Right lobe of liver (tissue), 6 donors: ENCODE data around the gene VEGFA. TPM values are rescaled to one million over a fixed set of nuclear protein-coding genes. Genes with fewer than 3 reads are reported as not detected.

Experiments
- ATAC-seq, 4 donors: fragments of 200-7000 bp; cut with Tn5 transposase; one replicate each; pipeline ENCODE4 v1.9.1; 2020; ENCODE audit warnings: mild to moderate bottlenecking in 4 of 4, moderate library complexity in 4 of 4
- DNase-seq, 3 donors: peaks; one replicate each; pipeline ENCODE4 v3.0.0-alpha.2; 2020
- H3K27ac ChIP-seq, 3 donors: fragments of 200-600 bp; one replicate each; pipeline ENCODE4 v1.8.0; 2022
- H3K27me3 ChIP-seq, 2 donors: fragments of 200-600 bp; one replicate each; pipeline ENCODE4 v1.8.0; 2022
- H3K36me3 ChIP-seq, 4 donors: fragments of 200-600 bp; sonication (generic) in 1 of 4; one replicate each; pipeline versions ENCODE4 v1.5.1 to v1.8.0; 2017 to 2022; ENCODE audit warnings: control low read depth in 1 of 4
- H3K4me1 ChIP-seq, 4 donors: fragments of 200-600 bp; sonication (generic) in 1 of 4; one replicate each; pipeline versions ENCODE4 v1.5.1 to v1.8.0; 2017 to 2022; ENCODE audit warnings: control low read depth in 1 of 4
- H3K4me3 ChIP-seq, 3 donors: fragments of 200-600 bp; one replicate each; pipeline ENCODE4 v1.8.0; 2022
- H3K9me3 ChIP-seq, 4 donors: fragments of 200-600 bp; sonication (generic) in 1 of 4; one replicate each; pipeline versions ENCODE4 v1.5.1 to v1.8.0; 2017 to 2022; ENCODE audit warnings: control low read depth in 1 of 4
- CTCF ChIP-seq, 4 donors: fragments of 200-600 bp in 3 of 4; fragments of 450-650 bp in 1 of 4; IDR thresholded peaks; one replicate each; pipeline versions ENCODE4 v1.5.1 to v1.8.0; 2016 to 2022; ENCODE audit warnings: antibody characterized with exemption in 4 of 4, mild to moderate bottlenecking in 2 of 4
- POLR2A ChIP-seq: fragments of 450-650 bp; IDR thresholded peaks from one replicate; pipeline ENCODE4 v1.6.1; 2017; ENCODE audit warnings: antibody characterized with exemption, mild to moderate bottlenecking
- WGBS: methylation state at CpG from one replicate; pipeline ENCODE4 v1.1.6; 2018; ENCODE audit warnings: low coverage, low lambda C conversion rate; ENCODE audit not compliant: insufficient coverage; ENCODE audit errors: missing lambda C conversion rate; 5-methylcytosine and 5-hydroxymethylcytosine counted together
- intact Hi-C, 2 donors: fragments of 100-400 bp; cut with DNase I; formaldehyde crosslinking; loops; one replicate each; pipeline versions ENCODE4 v1.11.2 to v1.14.1; 2022
- total RNA-seq, 6 experiments: library from RNA; depleted of rRNA in 2 of 6; stranded (reverse); fragments of >200 nt in 2 of 6; fragmentation: NEBNext Ultra II Directional in 3 of 6; extraction: Animal tissue kit (Norgen Biotek cat#: 25700) in 3 of 6; gene quantifications; one replicate each; pipeline versions ENCODE4 v1.1.0 to v1.2.4, GENCODE V29; 2016 to 2023
- donor health status: DM: no; HTN: yes; CAD: no.
- donor health status: DM: no; HTN: no; CAD: no.
- donor health status: DM: no; HTN: no; CAD: no.
- donor health status: DM: no; HTN: yes; CAD: no.
- donor health status: DM: no; HTN: yes; CAD: no.

Gene VEGFA
- total RNA-seq, 6 experiments from 2014 or later = 91.3 to 571 (median 132) TPM

DNA sequence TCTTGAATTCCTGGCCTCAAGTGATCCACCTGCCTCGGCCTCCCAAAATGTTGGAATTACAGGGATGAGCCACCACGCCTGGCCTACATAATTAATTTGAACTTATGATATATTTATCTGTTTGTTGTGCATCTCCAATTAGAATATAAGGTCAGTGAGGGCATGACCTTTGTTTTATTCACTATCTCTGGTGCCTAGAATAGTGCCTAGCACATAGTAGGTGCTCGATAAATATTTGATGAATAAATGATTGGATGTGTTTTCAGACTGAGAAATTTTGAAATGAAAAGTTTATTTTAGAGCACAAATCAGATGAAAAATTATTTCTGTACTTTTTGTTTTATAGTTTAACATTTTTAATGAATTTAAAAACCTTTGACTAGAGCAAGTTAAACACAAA lies 19.4 kb upstream of the VEGFA start:
- TF ChIP-seq CTCF (IDR thresholded peaks at IDR 0.05) = no peak
- no peak for TF ChIP-seq POLR2A
- Histone ChIP-seq H3K9me3 (no peaks in the 10 kb centered on the region), H3K4me1 (no peaks in the 10 kb centered on the region), H3K4me3 (no peak overlapping the region), H3K36me3 (no peaks in the 10 kb centered on the region), H3K27me3 (no peaks in the 10 kb centered on the region), H3K27ac (no peak overlapping the region)
- DNase-seq (no peak), ATAC-seq (no peak)
- intact Hi-C loops = no loop called here
- 61% methylated on average over 2 of the region's 3 CpGs for WGBS

DNA sequence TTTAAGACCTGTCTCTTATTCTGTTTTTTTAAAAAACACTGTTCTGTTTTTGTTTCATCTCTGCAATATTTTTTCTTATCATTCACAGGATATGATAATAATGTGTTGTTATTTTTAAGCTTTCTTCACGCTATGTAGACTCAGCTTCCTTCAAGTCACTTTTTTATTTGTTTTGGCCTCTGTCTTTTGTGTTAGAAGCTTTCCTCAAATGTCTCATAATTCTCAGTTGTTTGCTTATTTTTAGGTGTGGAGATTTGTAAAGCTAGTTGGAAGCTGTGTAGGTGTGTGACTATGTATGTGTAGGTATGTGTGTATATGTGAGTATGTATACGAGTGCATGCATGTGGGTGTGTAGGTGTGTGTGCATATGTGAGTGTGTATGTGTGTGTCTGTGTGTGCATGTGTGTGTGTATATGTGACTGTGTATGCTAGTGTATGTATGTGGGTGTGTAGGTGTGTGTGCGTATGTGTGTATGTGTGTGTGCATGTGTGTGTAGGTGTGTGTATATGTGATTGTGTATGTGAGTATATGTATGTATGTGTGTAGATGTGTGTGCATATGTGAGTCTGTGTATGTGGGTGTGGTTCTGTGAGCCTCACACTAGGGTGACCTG lies 16.3 kb upstream of the VEGFA start:
- Histone ChIP-seq H3K27me3 (no peaks in the 10 kb centered on the region), H3K36me3 (no peaks in the 10 kb centered on the region), H3K4me1 (no peaks in the 10 kb centered on the region), H3K27ac (no peak overlapping the region), H3K4me3 (no peak overlapping the region), H3K9me3 (no peaks in the 10 kb centered on the region)
- WGBS = 89% methylated on average over 3 of the region's 3 CpGs
- TF ChIP-seq POLR2A (no peak), CTCF (IDR thresholded peaks at IDR 0.05) (no peak)
- DNase-seq (peak in 1 of 3 donors; percentile 3), ATAC-seq (no peak)
- intact Hi-C loops = no loop called here

GRCh38 chr6:43757966-43758616 lies 11.9 kb upstream of the VEGFA start:
- no peak for DNase-seq
- TF ChIP-seq POLR2A (no peak), CTCF (IDR thresholded peaks at IDR 0.05) (no peak)
- Histone ChIP-seq H3K4me3 (no peak overlapping the region), H3K36me3 (no peaks in the 10 kb centered on the region), H3K4me1 (no peaks in the 10 kb centered on the region), H3K9me3 (no peaks in the 10 kb centered on the region), H3K27ac (no peak overlapping the region), H3K27me3 (no peaks in the 10 kb centered on the region)
- WGBS = 32% methylated on average over 3 of the region's 9 CpGs
- ATAC-seq = no peak
- intact Hi-C loops = no loop called here

- DNase-seq (no peak), ATAC-seq (peak; percentile 57 to 63 (median 58))
- 6% methylated on average over 3 of the region's 9 CpGs for WGBS
- TF ChIP-seq CTCF (IDR thresholded peaks at IDR 0.05) (peak; percentile 42 to 61 (median 54)), POLR2A (no peak)
- Histone ChIP-seq H3K4me1 (no peaks in the 10 kb centered on the region), H3K4me3 (no peak overlapping the region), H3K9me3 (no peaks in the 10 kb centered on the region), H3K27me3 (no peaks in the 10 kb centered on the region), H3K36me3 (no peaks in the 10 kb centered on the region), H3K27ac (no peak overlapping the region)
- intact Hi-C loops = no loop called here
These were observed 11.4 kb upstream of the VEGFA start for GRCh38 chr6:43758617-43759050.
